GM12801 (cell line): ENCODE results near the gene ERBIN.

ENCODE experiments used
- TF ChIP-seq, protein P1 (sequence below): IDR thresholded peaks from one replicate; pipeline ENCODE4 v1.5.1; 2011; ENCODE audit warnings: control low read depth; ENCODE audit not compliant: insufficient read length; ENCODE audit errors: extremely low read depth

The ERBIN gene

DNA sequence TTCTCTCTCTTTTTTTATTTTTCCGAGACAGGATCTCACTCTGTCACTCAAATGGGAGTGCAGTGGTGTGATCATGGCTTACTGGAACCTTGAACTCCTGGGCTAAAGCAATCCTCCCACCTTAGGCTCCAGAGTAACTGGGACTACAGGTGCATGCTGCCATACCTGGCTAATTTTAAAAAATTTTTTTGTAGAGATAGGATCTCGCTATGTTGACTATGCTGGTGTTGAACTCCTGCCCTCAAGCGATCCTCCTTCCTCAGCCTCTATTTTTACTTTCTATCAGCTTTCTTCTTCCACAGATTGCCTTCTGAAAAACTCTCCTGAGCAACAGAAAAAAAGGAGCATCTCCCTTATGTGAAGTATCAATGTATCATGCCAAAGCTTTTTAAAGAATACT, 14.1 kb upstream of the ERBIN start:
- TF ChIP-seq, protein P1, sequence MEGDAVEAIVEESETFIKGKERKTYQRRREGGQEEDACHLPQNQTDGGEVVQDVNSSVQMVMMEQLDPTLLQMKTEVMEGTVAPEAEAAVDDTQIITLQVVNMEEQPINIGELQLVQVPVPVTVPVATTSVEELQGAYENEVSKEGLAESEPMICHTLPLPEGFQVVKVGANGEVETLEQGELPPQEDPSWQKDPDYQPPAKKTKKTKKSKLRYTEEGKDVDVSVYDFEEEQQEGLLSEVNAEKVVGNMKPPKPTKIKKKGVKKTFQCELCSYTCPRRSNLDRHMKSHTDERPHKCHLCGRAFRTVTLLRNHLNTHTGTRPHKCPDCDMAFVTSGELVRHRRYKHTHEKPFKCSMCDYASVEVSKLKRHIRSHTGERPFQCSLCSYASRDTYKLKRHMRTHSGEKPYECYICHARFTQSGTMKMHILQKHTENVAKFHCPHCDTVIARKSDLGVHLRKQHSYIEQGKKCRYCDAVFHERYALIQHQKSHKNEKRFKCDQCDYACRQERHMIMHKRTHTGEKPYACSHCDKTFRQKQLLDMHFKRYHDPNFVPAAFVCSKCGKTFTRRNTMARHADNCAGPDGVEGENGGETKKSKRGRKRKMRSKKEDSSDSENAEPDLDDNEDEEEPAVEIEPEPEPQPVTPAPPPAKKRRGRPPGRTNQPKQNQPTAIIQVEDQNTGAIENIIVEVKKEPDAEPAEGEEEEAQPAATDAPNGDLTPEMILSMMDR, result no peak

DNA sequence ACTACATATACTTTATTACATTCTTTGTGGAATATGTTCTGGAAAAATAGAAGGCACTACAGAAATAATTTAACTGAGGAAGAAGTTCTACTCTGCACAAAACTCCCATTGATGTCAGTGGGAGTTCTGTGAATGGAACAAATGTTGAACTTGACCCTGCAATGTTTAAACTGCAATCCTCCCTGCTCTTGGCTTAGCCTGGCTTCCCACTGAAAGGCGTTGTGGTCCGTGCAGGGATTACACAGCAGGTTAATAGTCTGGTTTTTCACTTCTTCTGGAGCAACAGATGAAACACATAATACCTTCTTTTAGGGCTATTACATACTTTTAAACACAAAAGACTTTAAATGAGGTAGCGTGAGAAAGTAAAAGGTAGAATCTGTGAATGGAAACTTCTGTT, 12.9 kb upstream of the ERBIN start:
- TF ChIP-seq, protein P1, result no peak

- TF ChIP-seq, protein P1, result no peak
Measured at GRCh38 chr5:65914641-65915196, 11.7 kb upstream of the ERBIN start.

- TF ChIP-seq, protein P1, result no peak
Measured at GRCh38 chr5:65916066-65916465, 10.3 kb upstream of the ERBIN start.

GRCh38 chr5:65916636-65917035, 9.7 kb upstream of the ERBIN start:
- TF ChIP-seq, protein P1, result no peak

DNA sequence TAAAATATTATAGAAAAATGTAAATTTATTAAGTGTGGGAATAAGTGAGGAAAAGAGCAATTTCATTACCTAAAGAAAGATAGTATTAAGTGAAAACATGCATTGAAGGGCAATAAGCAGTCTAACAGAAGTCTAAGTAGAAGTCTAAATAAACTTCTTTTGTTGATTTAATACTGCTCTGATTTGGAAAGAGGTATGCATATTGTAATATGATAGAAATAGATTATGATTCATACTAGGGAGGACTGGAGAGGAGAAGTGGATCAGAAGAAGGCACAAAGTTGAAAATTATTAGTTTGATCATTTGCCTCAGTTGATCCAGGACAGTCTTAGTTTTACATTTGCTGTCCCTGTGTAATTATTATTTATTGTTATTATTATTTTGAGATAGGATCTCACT, 6.6 kb upstream of the ERBIN start:
- TF ChIP-seq, protein P1, result no peak

- TF ChIP-seq, protein P1, result no peak
Measured at GRCh38 chr5:65923339-65923738, 3.0 kb upstream of the ERBIN start.
